ENCODE data around the gene NDUFA13. TPM values are rescaled to one million over a fixed set of nuclear protein-coding genes. Genes with fewer than 3 reads are reported as not detected.

Gene NDUFA13
- total RNA-seq, 1 experiment from 2014 or later: 354 TPM

DNA sequence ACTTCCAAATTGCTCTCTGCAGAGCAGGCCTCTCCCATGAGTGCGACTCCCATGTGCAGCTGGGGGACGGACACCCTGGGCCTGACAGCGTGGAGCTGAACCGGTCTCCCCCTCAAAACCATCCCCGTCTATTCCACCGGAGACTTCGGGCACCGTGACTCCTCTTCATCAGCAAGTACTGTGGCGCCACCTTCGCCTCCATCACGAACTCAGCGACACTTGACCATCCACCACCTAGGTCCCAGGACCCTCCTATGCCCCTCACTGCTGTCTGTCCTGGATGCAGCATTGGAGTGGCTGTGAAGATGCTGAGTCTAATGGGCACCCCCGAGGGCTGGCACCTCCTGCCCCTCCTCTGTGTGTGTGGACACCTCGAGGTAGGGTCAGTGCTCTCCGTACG is 42.6 kb downstream of the NDUFA13 start:
- Mint-ChIP-seq H3K27me3 (ENCODE audit: insufficient read depth, unreplicated experiment) (no peaks in the 10 kb centered on the region), H3K27ac (ENCODE audit: low read depth, unreplicated experiment) (no peak overlapping the region), H3K9me3 (ENCODE audit: unreplicated experiment) (no peaks in the 10 kb centered on the region), H3K4me1 (ENCODE audit: insufficient read depth, unreplicated experiment) (no peaks in the 10 kb centered on the region), H3K36me3 (ENCODE audit: insufficient read depth, unreplicated experiment) (no peaks in the 10 kb centered on the region), H3K4me3 (ENCODE audit: unreplicated experiment) (no peak overlapping the region)
- intact Hi-C loops (cut with micrococcal nuclease): no loop called here
- POLR2A ChIA-PET: no interaction called here
- DNase-seq (ENCODE audit: unreplicated experiment): no peak
- TF ChIP-seq, protein P1, sequence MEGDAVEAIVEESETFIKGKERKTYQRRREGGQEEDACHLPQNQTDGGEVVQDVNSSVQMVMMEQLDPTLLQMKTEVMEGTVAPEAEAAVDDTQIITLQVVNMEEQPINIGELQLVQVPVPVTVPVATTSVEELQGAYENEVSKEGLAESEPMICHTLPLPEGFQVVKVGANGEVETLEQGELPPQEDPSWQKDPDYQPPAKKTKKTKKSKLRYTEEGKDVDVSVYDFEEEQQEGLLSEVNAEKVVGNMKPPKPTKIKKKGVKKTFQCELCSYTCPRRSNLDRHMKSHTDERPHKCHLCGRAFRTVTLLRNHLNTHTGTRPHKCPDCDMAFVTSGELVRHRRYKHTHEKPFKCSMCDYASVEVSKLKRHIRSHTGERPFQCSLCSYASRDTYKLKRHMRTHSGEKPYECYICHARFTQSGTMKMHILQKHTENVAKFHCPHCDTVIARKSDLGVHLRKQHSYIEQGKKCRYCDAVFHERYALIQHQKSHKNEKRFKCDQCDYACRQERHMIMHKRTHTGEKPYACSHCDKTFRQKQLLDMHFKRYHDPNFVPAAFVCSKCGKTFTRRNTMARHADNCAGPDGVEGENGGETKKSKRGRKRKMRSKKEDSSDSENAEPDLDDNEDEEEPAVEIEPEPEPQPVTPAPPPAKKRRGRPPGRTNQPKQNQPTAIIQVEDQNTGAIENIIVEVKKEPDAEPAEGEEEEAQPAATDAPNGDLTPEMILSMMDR (IDR thresholded peaks at IDR 0.05; ENCODE audit: unreplicated experiment): no peak
- CTCF ChIA-PET: interaction anchor here (0.6 to 1.6 kb wide), 4 partner anchors 26 to 96 kb away, joined by 3 to 7 read pairs (median 3); partner anchors contain the start of gene GMIP
- no TSS peak for BruUV-seq (replicated peaks)

DNA sequence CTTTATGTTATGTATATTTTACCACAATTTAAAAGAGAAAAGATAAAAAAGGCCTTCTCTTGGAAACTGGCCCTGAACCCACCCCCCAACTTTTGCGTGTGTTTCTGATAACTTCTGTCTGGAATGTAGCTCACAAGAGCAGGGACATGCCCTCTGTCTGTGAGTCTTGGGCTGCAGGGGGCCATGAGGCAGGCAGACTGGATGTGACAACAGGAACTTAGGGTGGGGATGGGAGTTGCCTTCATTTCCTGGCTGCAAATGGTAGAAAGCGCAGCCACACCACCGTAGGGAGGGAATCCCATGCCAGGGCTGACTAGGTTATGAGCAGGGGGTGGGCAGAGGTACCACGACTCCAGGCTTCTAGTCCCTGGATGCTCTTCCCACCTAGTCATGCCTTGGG is 43.9 kb downstream of the NDUFA13 start:
- H3K27ac Mint-ChIP-seq (ENCODE audit: low read depth, unreplicated experiment): no peak overlapping the region
- TF ChIP-seq, protein P1 (IDR thresholded peaks at IDR 0.05; ENCODE audit: unreplicated experiment): no peak
- BruUV-seq (replicated peaks): no TSS peak
- H3K9me3 Mint-ChIP-seq (ENCODE audit: unreplicated experiment): no peaks in the 10 kb centered on the region
- no peaks in the 10 kb centered on the region for H3K4me1 Mint-ChIP-seq (ENCODE audit: insufficient read depth, unreplicated experiment)
- intact Hi-C loops (cut with micrococcal nuclease): no loop called here
- ChIA-PET POLR2A (no interaction called here), CTCF (interaction anchor here (0.9 to 1.2 kb wide), 5 partner anchors 9 to 84 kb away, joined by 3 to 6 read pairs (median 3); partner anchors contain the start of gene GMIP)
- no peaks in the 10 kb centered on the region for H3K36me3 Mint-ChIP-seq (ENCODE audit: insufficient read depth, unreplicated experiment)
- no peaks in the 10 kb centered on the region for H3K27me3 Mint-ChIP-seq (ENCODE audit: insufficient read depth, unreplicated experiment)
- H3K4me3 Mint-ChIP-seq (ENCODE audit: unreplicated experiment): no peak overlapping the region
- no peak for DNase-seq (ENCODE audit: unreplicated experiment)

GRCh38 chr19:19561946-19562664 is 46.1 kb downstream of the NDUFA13 start:
- no peak for DNase-seq (ENCODE audit: unreplicated experiment)
- TF ChIP-seq, protein P1 (IDR thresholded peaks at IDR 0.05; ENCODE audit: unreplicated experiment): no peak
- Mint-ChIP-seq H3K9me3 (ENCODE audit: unreplicated experiment) (no peaks in the 10 kb centered on the region), H3K27ac (ENCODE audit: low read depth, unreplicated experiment) (no peak overlapping the region), H3K27me3 (ENCODE audit: insufficient read depth, unreplicated experiment) (no peaks in the 10 kb centered on the region), H3K36me3 (ENCODE audit: insufficient read depth, unreplicated experiment) (no peaks in the 10 kb centered on the region), H3K4me1 (ENCODE audit: insufficient read depth, unreplicated experiment) (no peaks in the 10 kb centered on the region), H3K4me3 (ENCODE audit: unreplicated experiment) (no peak overlapping the region)
- intact Hi-C loops (cut with micrococcal nuclease): no loop called here
- CTCF ChIA-PET: interaction anchor here (1.2 to 2.1 kb wide), 3 partner anchors 8 to 43 kb away, joined by 4 to 5 read pairs (median 4); no protein-coding TSS in a partner anchor
- BruUV-seq (replicated peaks): no TSS peak
- POLR2A ChIA-PET: no interaction called here

GRCh38 chr19:19562665-19563347 is 46.8 kb downstream of the NDUFA13 start:
- CTCF ChIA-PET: interaction anchor here (1.2 to 2.1 kb wide), 2 partner anchors 9 to 10 kb away, joined by 4 to 5 read pairs; no protein-coding TSS in a partner anchor
- no peak overlapping the region for H3K27ac Mint-ChIP-seq (ENCODE audit: low read depth, unreplicated experiment)
- no TSS peak for BruUV-seq (replicated peaks)
- intact Hi-C loops (cut with micrococcal nuclease): no loop called here
- TF ChIP-seq, protein P1 (IDR thresholded peaks at IDR 0.05; ENCODE audit: unreplicated experiment): peak; percentile 9
- POLR2A ChIA-PET: no interaction called here
- no peaks in the 10 kb centered on the region for H3K4me1 Mint-ChIP-seq (ENCODE audit: insufficient read depth, unreplicated experiment)
- DNase-seq (ENCODE audit: unreplicated experiment): no peak
- no peaks in the 10 kb centered on the region for H3K9me3 Mint-ChIP-seq (ENCODE audit: unreplicated experiment)
- H3K27me3 Mint-ChIP-seq (ENCODE audit: insufficient read depth, unreplicated experiment): no peaks in the 10 kb centered on the region
- H3K36me3 Mint-ChIP-seq (ENCODE audit: insufficient read depth, unreplicated experiment): peaks cover 3% of the 10 kb centered on the region
- no peak overlapping the region for H3K4me3 Mint-ChIP-seq (ENCODE audit: unreplicated experiment)
